ENCODE results near the gene SIGLEC14.

The SIGLEC14 gene

DNA sequence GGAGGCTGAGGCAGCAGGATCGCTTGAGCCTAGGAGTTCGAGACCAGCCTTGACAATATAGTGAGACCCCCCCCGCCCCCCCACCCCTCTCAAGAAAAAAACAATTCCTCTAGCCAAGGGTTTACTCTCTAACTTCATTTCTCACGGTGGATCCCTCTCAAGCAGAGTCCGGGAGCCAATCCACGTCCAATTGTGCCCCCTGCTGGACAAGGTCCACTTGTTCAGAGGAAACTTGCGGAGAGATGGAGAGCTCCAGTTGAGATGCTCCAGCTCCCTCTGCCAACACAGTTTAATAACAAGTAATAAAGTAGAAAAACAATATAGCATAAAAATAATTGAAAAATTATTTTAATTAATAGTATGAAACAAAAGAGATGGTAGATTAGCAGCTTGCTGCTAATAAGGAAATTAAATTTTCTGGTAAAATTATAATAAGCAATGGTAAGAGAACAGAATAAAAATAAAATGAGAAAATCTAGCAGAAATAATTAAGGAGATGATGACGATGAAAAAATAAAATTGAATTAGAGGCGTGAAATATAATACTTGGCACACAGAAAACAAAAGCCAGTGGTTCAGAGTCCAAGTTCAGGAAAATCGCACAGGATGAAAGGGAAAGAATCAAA, 14.5 kb upstream of the SIGLEC14 start:
- H2BK15ac ChIP-seq (ENCODE audit: low read depth, poor library complexity, severe bottlenecking): no peak overlapping the region
- 17% methylated on average over 8 of the region's 10 CpGs for WGBS

DNA sequence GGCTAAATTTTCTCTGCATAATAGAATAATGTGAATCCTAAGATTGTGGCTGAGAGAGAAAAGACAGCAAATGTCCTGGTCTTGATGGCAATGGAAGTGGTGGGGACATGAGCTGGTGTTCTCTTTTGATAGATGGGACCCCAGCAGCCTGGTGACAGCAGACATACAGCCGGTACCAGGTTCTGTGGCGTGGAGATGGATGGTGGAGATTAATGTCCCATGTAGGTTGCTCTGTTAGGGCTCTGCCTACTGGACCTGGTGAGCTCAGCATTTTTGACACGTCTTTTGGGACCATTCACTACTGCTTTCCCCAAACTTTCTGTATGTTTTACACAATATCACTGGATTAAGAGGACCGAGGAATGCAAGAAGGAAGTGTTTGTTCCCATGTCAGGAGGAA, 8.2 kb upstream of the SIGLEC14 start:
- Histone ChIP-seq H3K4me1 (ENCODE audit: control insufficient read depth, insufficient read depth, low read depth, low read length) (no peaks in the 10 kb centered on the region), H3K9me3 (ENCODE audit: control insufficient read depth, low read length) (no peaks in the 10 kb centered on the region), H2BK15ac (ENCODE audit: low read depth, poor library complexity, severe bottlenecking) (no peak overlapping the region), H3K79me1 (replicated peaks; ENCODE audit: low read length, poor library complexity, severe bottlenecking) (no peaks in the 10 kb centered on the region), H3K27me3 (ENCODE audit: control insufficient read depth in 1 of 2, insufficient read depth in 1 of 2, low read length in 2 of 2) (peaks cover 0 to 23% of the 10 kb centered on the region in 2 experiments), H3K4me2 (ENCODE audit: low read length, poor library complexity, severe bottlenecking) (no peak overlapping the region), H3K36me3 (ENCODE audit: control insufficient read depth in 1 of 2, insufficient read depth in 2 of 2, low read depth in 1 of 2, low read length in 2 of 2) (no peaks in the 10 kb centered on the region), H3K27ac (ENCODE audit: low read length, poor library complexity, severe bottlenecking) (no peak overlapping the region), H4K8ac (ENCODE audit: low read length) (no peak overlapping the region), H2AK5ac (ENCODE audit: low read length, severe bottlenecking) (no peak overlapping the region), H3K14ac (ENCODE audit: low read length in 2 of 2) (no peak overlapping the region), H2BK5ac (ENCODE audit: low read depth, low read length, poor library complexity, severe bottlenecking) (no peak overlapping the region), H3K18ac (ENCODE audit: low read depth in 1 of 2, low read length in 2 of 2) (no peak overlapping the region), H3K23ac (ENCODE audit: low read length in 2 of 2) (no peak overlapping the region), H3K9ac (ENCODE audit: low read length) (no peak overlapping the region), H2BK12ac (ENCODE audit: low read length in 2 of 2) (no peak overlapping the region), H2BK120ac (ENCODE audit: low read depth, low read length) (no peak overlapping the region), H4K91ac (ENCODE audit: low read length) (no peak overlapping the region), H3K4ac (ENCODE audit: low read depth in 1 of 2, low read length in 2 of 2) (no peak overlapping the region), H3K4me3 (ENCODE audit: insufficient read depth in 1 of 2, low read depth in 1 of 2, low read length in 2 of 2) (no peak overlapping the region), H2AFZ (ENCODE audit: low read depth, low read length) (no peak overlapping the region)
- 71% methylated on average over 3 of the region's 4 CpGs for WGBS
- no peak for DNase-seq

More for the DNA sequence above, 14.5 kb upstream of the SIGLEC14 start:
- no peak overlapping the region for H2BK12ac ChIP-seq (ENCODE audit: low read length in 2 of 2)
- no peak overlapping the region for H3K4ac ChIP-seq (ENCODE audit: low read depth in 1 of 2, low read length in 2 of 2)
- no peak overlapping the region for H2AK5ac ChIP-seq (ENCODE audit: low read length, severe bottlenecking)
- no peak overlapping the region for H2BK120ac ChIP-seq (ENCODE audit: low read depth, low read length)
- H3K9me3 ChIP-seq (ENCODE audit: control insufficient read depth, low read length): no peaks in the 10 kb centered on the region
- H3K18ac ChIP-seq (ENCODE audit: low read depth in 1 of 2, low read length in 2 of 2): no peak overlapping the region
- no peak overlapping the region for H3K9ac ChIP-seq (ENCODE audit: low read length)
- no peak overlapping the region for H3K23ac ChIP-seq (ENCODE audit: low read length in 2 of 2)
- H3K4me2 ChIP-seq (ENCODE audit: low read length, poor library complexity, severe bottlenecking): no peak overlapping the region
- no peaks in the 10 kb centered on the region for H3K4me1 ChIP-seq (ENCODE audit: control insufficient read depth, insufficient read depth, low read depth, low read length)
- H3K27ac ChIP-seq (ENCODE audit: low read length, poor library complexity, severe bottlenecking): no peak overlapping the region
- H2BK5ac ChIP-seq (ENCODE audit: low read depth, low read length, poor library complexity, severe bottlenecking): no peak overlapping the region
- H3K79me1 ChIP-seq (replicated peaks; ENCODE audit: low read length, poor library complexity, severe bottlenecking): no peaks in the 10 kb centered on the region
- H4K8ac ChIP-seq (ENCODE audit: low read length): no peak overlapping the region
- peaks cover 0 to 5% of the 10 kb centered on the region in 2 experiments for H3K27me3 ChIP-seq (ENCODE audit: control insufficient read depth in 1 of 2, insufficient read depth in 1 of 2, low read length in 2 of 2)
- no peak overlapping the region for H4K91ac ChIP-seq (ENCODE audit: low read length)
- no peak overlapping the region for H3K14ac ChIP-seq (ENCODE audit: low read length in 2 of 2)
- H2AFZ ChIP-seq (ENCODE audit: low read depth, low read length): no peak overlapping the region
- DNase-seq: peak; percentile 76
- H3K4me3 ChIP-seq (ENCODE audit: insufficient read depth in 1 of 2, low read depth in 1 of 2, low read length in 2 of 2): no peak overlapping the region
- no peaks in the 10 kb centered on the region for H3K36me3 ChIP-seq (ENCODE audit: control insufficient read depth in 1 of 2, insufficient read depth in 2 of 2, low read depth in 1 of 2, low read length in 2 of 2)

- no peak overlapping the region for H2BK12ac ChIP-seq (ENCODE audit: low read length in 2 of 2)
- no peak overlapping the region for H3K18ac ChIP-seq (ENCODE audit: low read depth in 1 of 2, low read length in 2 of 2)
- no peak overlapping the region for H3K4me3 ChIP-seq (ENCODE audit: insufficient read depth in 1 of 2, low read depth in 1 of 2, low read length in 2 of 2)
- no peak overlapping the region for H2BK15ac ChIP-seq (ENCODE audit: low read depth, poor library complexity, severe bottlenecking)
- DNase-seq: no peak
- no peak overlapping the region for H3K23ac ChIP-seq (ENCODE audit: low read length in 2 of 2)
- H3K27ac ChIP-seq (ENCODE audit: low read length, poor library complexity, severe bottlenecking): no peak overlapping the region
- WGBS: 6% methylated on average over 2 of the region's 2 CpGs
- no peaks in the 10 kb centered on the region for H3K9me3 ChIP-seq (ENCODE audit: control insufficient read depth, low read length)
- no peak overlapping the region for H3K4ac ChIP-seq (ENCODE audit: low read depth in 1 of 2, low read length in 2 of 2)
- no peaks in the 10 kb centered on the region for H3K79me1 ChIP-seq (replicated peaks; ENCODE audit: low read length, poor library complexity, severe bottlenecking)
- H3K4me1 ChIP-seq (ENCODE audit: control insufficient read depth, insufficient read depth, low read depth, low read length): no peaks in the 10 kb centered on the region
- H4K8ac ChIP-seq (ENCODE audit: low read length): no peak overlapping the region
- H2BK5ac ChIP-seq (ENCODE audit: low read depth, low read length, poor library complexity, severe bottlenecking): no peak overlapping the region
- H3K14ac ChIP-seq (ENCODE audit: low read length in 2 of 2): no peak overlapping the region
- H2AFZ ChIP-seq (ENCODE audit: low read depth, low read length): no peak overlapping the region
- no peak overlapping the region for H3K4me2 ChIP-seq (ENCODE audit: low read length, poor library complexity, severe bottlenecking)
- H3K36me3 ChIP-seq (ENCODE audit: control insufficient read depth in 1 of 2, insufficient read depth in 2 of 2, low read depth in 1 of 2, low read length in 2 of 2): no peaks in the 10 kb centered on the region
- no peak overlapping the region for H3K9ac ChIP-seq (ENCODE audit: low read length)
- H4K91ac ChIP-seq (ENCODE audit: low read length): no peak overlapping the region
- H2AK5ac ChIP-seq (ENCODE audit: low read length, severe bottlenecking): no peak overlapping the region
- peaks cover 0 to 33% of the 10 kb centered on the region in 2 experiments for H3K27me3 ChIP-seq (ENCODE audit: control insufficient read depth in 1 of 2, insufficient read depth in 1 of 2, low read length in 2 of 2)
- no peak overlapping the region for H2BK120ac ChIP-seq (ENCODE audit: low read depth, low read length)
Observed at GRCh38 chr19:51653162-51653561, 6.5 kb upstream of the SIGLEC14 start.

GRCh38 chr19:51652266-51652665, 5.6 kb upstream of the SIGLEC14 start:
- Histone ChIP-seq H4K91ac (ENCODE audit: low read length) (no peak overlapping the region), H3K9ac (ENCODE audit: low read length) (no peak overlapping the region), H2AFZ (ENCODE audit: low read depth, low read length) (no peak overlapping the region), H3K36me3 (ENCODE audit: control insufficient read depth in 1 of 2, insufficient read depth in 2 of 2, low read depth in 1 of 2, low read length in 2 of 2) (no peaks in the 10 kb centered on the region), H3K9me3 (ENCODE audit: control insufficient read depth, low read length) (no peaks in the 10 kb centered on the region), H2BK5ac (ENCODE audit: low read depth, low read length, poor library complexity, severe bottlenecking) (no peak overlapping the region), H3K27me3 (ENCODE audit: control insufficient read depth in 1 of 2, insufficient read depth in 1 of 2, low read length in 2 of 2) (peaks cover 0 to 35% of the 10 kb centered on the region in 2 experiments), H3K18ac (ENCODE audit: low read depth in 1 of 2, low read length in 2 of 2) (no peak overlapping the region), H2BK12ac (ENCODE audit: low read length in 2 of 2) (no peak overlapping the region), H3K27ac (ENCODE audit: low read length, poor library complexity, severe bottlenecking) (no peak overlapping the region), H3K4me2 (ENCODE audit: low read length, poor library complexity, severe bottlenecking) (no peak overlapping the region), H4K8ac (ENCODE audit: low read length) (no peak overlapping the region), H3K23ac (ENCODE audit: low read length in 2 of 2) (no peak overlapping the region), H2BK15ac (ENCODE audit: low read depth, poor library complexity, severe bottlenecking) (no peak overlapping the region), H2AK5ac (ENCODE audit: low read length, severe bottlenecking) (no peak overlapping the region), H3K79me1 (replicated peaks; ENCODE audit: low read length, poor library complexity, severe bottlenecking) (no peaks in the 10 kb centered on the region), H2BK120ac (ENCODE audit: low read depth, low read length) (no peak overlapping the region), H3K4me1 (ENCODE audit: control insufficient read depth, insufficient read depth, low read depth, low read length) (no peaks in the 10 kb centered on the region), H3K14ac (ENCODE audit: low read length in 2 of 2) (no peak overlapping the region), H3K4me3 (ENCODE audit: insufficient read depth in 1 of 2, low read depth in 1 of 2, low read length in 2 of 2) (no peak overlapping the region), H3K4ac (ENCODE audit: low read depth in 1 of 2, low read length in 2 of 2) (no peak overlapping the region)
- no peak for DNase-seq
- 78% methylated on average over 4 of the region's 4 CpGs for WGBS
